DOHH2 (cell line): Measurements from ENCODE around the gene TMEM183A.

Experiments used
- EZH2phosphoT487 ChIP-seq: fragments of 200-600 bp; sonication (generic); IDR thresholded peaks from 2 replicates; pipeline ENCODE4 v1.6.1; 2017; ENCODE audit warnings: borderline replicate concordance, mild to moderate bottlenecking, antibody characterized with exemption, low read length, moderate library complexity, mixed read lengths
- TF ChIP-seq, protein P1 (sequence below): fragments of 200-600 bp; sonication (generic); IDR thresholded peaks from one replicate; pipeline ENCODE4 v1.5.1; 2014; ENCODE audit warnings: antibody characterized with exemption, mild to moderate bottlenecking, low read depth, low read length; ENCODE audit not compliant: poor library complexity, severe bottlenecking

- TF ChIP-seq, protein P1, sequence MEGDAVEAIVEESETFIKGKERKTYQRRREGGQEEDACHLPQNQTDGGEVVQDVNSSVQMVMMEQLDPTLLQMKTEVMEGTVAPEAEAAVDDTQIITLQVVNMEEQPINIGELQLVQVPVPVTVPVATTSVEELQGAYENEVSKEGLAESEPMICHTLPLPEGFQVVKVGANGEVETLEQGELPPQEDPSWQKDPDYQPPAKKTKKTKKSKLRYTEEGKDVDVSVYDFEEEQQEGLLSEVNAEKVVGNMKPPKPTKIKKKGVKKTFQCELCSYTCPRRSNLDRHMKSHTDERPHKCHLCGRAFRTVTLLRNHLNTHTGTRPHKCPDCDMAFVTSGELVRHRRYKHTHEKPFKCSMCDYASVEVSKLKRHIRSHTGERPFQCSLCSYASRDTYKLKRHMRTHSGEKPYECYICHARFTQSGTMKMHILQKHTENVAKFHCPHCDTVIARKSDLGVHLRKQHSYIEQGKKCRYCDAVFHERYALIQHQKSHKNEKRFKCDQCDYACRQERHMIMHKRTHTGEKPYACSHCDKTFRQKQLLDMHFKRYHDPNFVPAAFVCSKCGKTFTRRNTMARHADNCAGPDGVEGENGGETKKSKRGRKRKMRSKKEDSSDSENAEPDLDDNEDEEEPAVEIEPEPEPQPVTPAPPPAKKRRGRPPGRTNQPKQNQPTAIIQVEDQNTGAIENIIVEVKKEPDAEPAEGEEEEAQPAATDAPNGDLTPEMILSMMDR, result no peak
- no peak for TF ChIP-seq EZH2phosphoT487
Observed at GRCh38 chr1:203001986-203002385, 5.2 kb upstream of the TMEM183A start.
